H1 (cell line): ENCODE measurements around the gene ZNF133. TPM values are rescaled to one million over a fixed set of nuclear protein-coding genes. Genes with fewer than 3 reads are reported as not detected.

Source experiments
- BCL11A ChIP-seq, 2 experiments: IDR thresholded peaks; one replicate each; pipeline ENCODE4 v1.6.1; 2011; ENCODE audit warnings: low read depth in 2 of 2, low read length in 2 of 2, mild to moderate bottlenecking in 2 of 2
- CTBP2 ChIP-seq: IDR thresholded peaks from 2 replicates; pipeline ENCODE4 v1.7.0; 2011; ENCODE audit warnings: borderline replicate concordance, mild to moderate bottlenecking, moderate library complexity, mixed read lengths, low read length; ENCODE audit not compliant: insufficient read depth, insufficient read length
- EZH2 ChIP-seq: fragments of 200-600 bp; sonication (generic); IDR thresholded peaks from 2 replicates; pipeline ENCODE4 v1.7.1; 2012; ENCODE audit warnings: low read depth, mild to moderate bottlenecking, moderate library complexity, low read length, inconsistent platforms; ENCODE audit not compliant: severe bottlenecking
- KDM5A ChIP-seq: fragments of 200-600 bp; IDR thresholded peaks from 2 replicates; pipeline ENCODE4 v1.7.1; 2012; ENCODE audit warnings: mild to moderate bottlenecking, low read length, inconsistent platforms, mixed read lengths
- POLR2AphosphoS5 ChIP-seq: IDR thresholded peaks from 2 replicates; pipeline ENCODE4 v1.6.1; 2011; ENCODE audit warnings: low read depth, low read length
- SP1 ChIP-seq: IDR thresholded peaks from 2 replicates; pipeline ENCODE4 v1.6.1; 2011; ENCODE audit warnings: low read depth, low read length
- polyA plus RNA-seq, 7 experiments: library from polyadenylated mRNA; depleted of rRNA in 3 of 7; stranded (reverse) in 5 of 7; unstranded in 2 of 7; fragments of >200 nt in 5 of 7; fragments of 200-250 nt in 2 of 7; gene quantifications; 1 replicate in 5 of 7; 2 replicates in 1 of 7; 4 replicates in 1 of 7; pipeline versions ENCODE4 v1.2.1 to v1.2.3, GENCODE V29; 2011 to 2013; ENCODE audit warnings: missing spikeins in 2 of 7, mixed read lengths in 2 of 7
- total RNA-seq: library from RNA; stranded (reverse); fragmentation: NEBNext Ultra II Directional; extraction: Animal tissue kit (Norgen Biotek cat#: 25700); gene quantifications from 2 replicates; pipeline ENCODE4 v1.2.1, GENCODE V29; 2021
- TF ChIP-seq, protein P1 (sequence below): fragments of 300-600 bp; sonication (generic); IDR thresholded peaks from 2 replicates; pipeline ENCODE4 v1.7.1; 2012; ENCODE audit warnings: low read length, moderate library complexity, mild to moderate bottlenecking, inconsistent platforms; ENCODE audit not compliant: insufficient replicate concordance

The ZNF133 gene
- total and polyA plus RNA-seq, 2 of the 8 experiments (the other 6 are each of a cell fraction or from before 2014, with no cell fraction given): 12.1 to 15.8 TPM

DNA sequence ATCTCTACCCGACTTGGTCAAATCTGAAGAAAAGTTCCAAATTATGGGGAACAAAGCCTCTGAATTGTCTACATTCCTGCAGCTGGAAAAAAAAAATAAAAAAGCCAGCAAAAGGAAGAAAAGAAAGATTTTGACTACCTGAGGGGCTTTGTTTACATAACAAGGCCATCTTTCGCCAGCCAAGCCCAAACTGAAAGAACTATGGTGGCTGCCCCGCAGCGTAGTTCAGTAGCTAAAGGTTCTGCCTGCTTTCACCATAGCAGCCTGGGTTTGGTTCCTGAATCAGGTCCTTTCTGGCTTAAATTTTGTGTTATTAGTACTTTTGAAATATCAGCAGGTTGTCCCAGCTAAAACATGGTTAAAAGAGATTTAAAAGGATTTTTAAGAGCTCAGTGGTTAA, 35.4 kb downstream of the ZNF133 start (continued):
- TF ChIP-seq, protein P1, sequence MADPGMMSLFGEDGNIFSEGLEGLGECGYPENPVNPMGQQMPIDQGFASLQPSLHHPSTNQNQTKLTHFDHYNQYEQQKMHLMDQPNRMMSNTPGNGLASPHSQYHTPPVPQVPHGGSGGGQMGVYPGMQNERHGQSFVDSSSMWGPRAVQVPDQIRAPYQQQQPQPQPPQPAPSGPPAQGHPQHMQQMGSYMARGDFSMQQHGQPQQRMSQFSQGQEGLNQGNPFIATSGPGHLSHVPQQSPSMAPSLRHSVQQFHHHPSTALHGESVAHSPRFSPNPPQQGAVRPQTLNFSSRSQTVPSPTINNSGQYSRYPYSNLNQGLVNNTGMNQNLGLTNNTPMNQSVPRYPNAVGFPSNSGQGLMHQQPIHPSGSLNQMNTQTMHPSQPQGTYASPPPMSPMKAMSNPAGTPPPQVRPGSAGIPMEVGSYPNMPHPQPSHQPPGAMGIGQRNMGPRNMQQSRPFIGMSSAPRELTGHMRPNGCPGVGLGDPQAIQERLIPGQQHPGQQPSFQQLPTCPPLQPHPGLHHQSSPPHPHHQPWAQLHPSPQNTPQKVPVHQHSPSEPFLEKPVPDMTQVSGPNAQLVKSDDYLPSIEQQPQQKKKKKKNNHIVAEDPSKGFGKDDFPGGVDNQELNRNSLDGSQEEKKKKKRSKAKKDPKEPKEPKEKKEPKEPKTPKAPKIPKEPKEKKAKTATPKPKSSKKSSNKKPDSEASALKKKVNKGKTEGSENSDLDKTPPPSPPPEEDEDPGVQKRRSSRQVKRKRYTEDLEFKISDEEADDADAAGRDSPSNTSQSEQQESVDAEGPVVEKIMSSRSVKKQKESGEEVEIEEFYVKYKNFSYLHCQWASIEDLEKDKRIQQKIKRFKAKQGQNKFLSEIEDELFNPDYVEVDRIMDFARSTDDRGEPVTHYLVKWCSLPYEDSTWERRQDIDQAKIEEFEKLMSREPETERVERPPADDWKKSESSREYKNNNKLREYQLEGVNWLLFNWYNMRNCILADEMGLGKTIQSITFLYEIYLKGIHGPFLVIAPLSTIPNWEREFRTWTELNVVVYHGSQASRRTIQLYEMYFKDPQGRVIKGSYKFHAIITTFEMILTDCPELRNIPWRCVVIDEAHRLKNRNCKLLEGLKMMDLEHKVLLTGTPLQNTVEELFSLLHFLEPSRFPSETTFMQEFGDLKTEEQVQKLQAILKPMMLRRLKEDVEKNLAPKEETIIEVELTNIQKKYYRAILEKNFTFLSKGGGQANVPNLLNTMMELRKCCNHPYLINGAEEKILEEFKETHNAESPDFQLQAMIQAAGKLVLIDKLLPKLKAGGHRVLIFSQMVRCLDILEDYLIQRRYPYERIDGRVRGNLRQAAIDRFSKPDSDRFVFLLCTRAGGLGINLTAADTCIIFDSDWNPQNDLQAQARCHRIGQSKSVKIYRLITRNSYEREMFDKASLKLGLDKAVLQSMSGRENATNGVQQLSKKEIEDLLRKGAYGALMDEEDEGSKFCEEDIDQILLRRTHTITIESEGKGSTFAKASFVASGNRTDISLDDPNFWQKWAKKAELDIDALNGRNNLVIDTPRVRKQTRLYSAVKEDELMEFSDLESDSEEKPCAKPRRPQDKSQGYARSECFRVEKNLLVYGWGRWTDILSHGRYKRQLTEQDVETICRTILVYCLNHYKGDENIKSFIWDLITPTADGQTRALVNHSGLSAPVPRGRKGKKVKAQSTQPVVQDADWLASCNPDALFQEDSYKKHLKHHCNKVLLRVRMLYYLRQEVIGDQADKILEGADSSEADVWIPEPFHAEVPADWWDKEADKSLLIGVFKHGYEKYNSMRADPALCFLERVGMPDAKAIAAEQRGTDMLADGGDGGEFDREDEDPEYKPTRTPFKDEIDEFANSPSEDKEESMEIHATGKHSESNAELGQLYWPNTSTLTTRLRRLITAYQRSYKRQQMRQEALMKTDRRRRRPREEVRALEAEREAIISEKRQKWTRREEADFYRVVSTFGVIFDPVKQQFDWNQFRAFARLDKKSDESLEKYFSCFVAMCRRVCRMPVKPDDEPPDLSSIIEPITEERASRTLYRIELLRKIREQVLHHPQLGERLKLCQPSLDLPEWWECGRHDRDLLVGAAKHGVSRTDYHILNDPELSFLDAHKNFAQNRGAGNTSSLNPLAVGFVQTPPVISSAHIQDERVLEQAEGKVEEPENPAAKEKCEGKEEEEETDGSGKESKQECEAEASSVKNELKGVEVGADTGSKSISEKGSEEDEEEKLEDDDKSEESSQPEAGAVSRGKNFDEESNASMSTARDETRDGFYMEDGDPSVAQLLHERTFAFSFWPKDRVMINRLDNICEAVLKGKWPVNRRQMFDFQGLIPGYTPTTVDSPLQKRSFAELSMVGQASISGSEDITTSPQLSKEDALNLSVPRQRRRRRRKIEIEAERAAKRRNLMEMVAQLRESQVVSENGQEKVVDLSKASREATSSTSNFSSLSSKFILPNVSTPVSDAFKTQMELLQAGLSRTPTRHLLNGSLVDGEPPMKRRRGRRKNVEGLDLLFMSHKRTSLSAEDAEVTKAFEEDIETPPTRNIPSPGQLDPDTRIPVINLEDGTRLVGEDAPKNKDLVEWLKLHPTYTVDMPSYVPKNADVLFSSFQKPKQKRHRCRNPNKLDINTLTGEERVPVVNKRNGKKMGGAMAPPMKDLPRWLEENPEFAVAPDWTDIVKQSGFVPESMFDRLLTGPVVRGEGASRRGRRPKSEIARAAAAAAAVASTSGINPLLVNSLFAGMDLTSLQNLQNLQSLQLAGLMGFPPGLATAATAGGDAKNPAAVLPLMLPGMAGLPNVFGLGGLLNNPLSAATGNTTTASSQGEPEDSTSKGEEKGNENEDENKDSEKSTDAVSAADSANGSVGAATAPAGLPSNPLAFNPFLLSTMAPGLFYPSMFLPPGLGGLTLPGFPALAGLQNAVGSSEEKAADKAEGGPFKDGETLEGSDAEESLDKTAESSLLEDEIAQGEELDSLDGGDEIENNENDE: no peak
- TF ChIP-seq SP1: no peak
- no peak for TF ChIP-seq KDM5A
- TF ChIP-seq EZH2: no peak
- TF ChIP-seq POLR2AphosphoS5: no peak; the same call in 1 of the 2 replicates
- no peak for TF ChIP-seq CTBP2
- TF ChIP-seq BCL11A (IDR thresholded peaks at IDR 0.05; ENCODE audit: low read depth in 2 of 2, low read length in 2 of 2): no peak
